Karpas-422 (cell line): Measurements from ENCODE around the gene RNF157. TPM values are rescaled to one million over a fixed set of nuclear protein-coding genes. Genes with fewer than 3 reads are reported as not detected.
"Not testable (repeated sequence)": the region's sequence is repeated elsewhere in the genome, so short reads cannot be mapped to it uniquely, and the experiment has no call there.

ENCODE experiments used
- DNase-seq: peaks from one replicate; pipeline ENCODE4 v3.0.0-alpha.2; 2015
- H2AFZ ChIP-seq: fragments of 200-600 bp; sonication (generic); 2 replicates; pipeline ENCODE4 v1.6.1; 2014; ENCODE audit warnings: antibody characterized with exemption, low read length, mixed read lengths
- H3K27ac ChIP-seq: fragments of 200-600 bp; sonication (generic); 2 replicates; pipeline ENCODE4 v1.5.1; 2014; ENCODE audit warnings: mild to moderate bottlenecking, low read length, moderate library complexity
- H3K27me3 ChIP-seq: fragments of 200-600 bp; sonication (generic); 2 replicates; pipeline ENCODE4 v1.6.1; 2014; ENCODE audit warnings: low read length, mixed read lengths
- H3K36me3 ChIP-seq: fragments of 200-600 bp; sonication (generic); 2 replicates; pipeline ENCODE4 v1.6.1; 2014; ENCODE audit warnings: low read length, mixed read lengths; ENCODE audit not compliant: insufficient read depth
- H3K4me1 ChIP-seq: fragments of 200-600 bp; sonication (generic); 2 replicates; pipeline ENCODE4 v1.6.1; 2014; ENCODE audit warnings: mild to moderate bottlenecking, low read length, mixed read lengths
- H3K4me2 ChIP-seq: fragments of 200-600 bp; sonication (generic); 2 replicates; pipeline ENCODE4 v1.6.1; 2014; ENCODE audit warnings: low read length, low read depth, mild to moderate bottlenecking; ENCODE audit not compliant: poor library complexity, severe bottlenecking
- H3K4me3 ChIP-seq: fragments of 200-600 bp; sonication (generic); 2 replicates; pipeline ENCODE4 v1.5.1; 2014; ENCODE audit warnings: mild to moderate bottlenecking, antibody characterized with exemption, low read length, mixed read lengths
- H3K79me2 ChIP-seq: fragments of 200-600 bp; sonication (generic); 2 replicates; pipeline ENCODE4 v1.6.1; 2014; ENCODE audit warnings: mild to moderate bottlenecking, low read length, mixed read lengths
- H3K9ac ChIP-seq: fragments of 200-600 bp; sonication (generic); 2 replicates; pipeline ENCODE4 v1.6.0; 2014; ENCODE audit warnings: low read length
- H3K9me2 ChIP-seq: fragments of 200-600 bp; sonication (generic), shearing (Covaris generic); replicated peaks from 2 replicates; pipeline ENCODE4 v1.6.0; 2014; ENCODE audit warnings: mild to moderate bottlenecking, low read length, moderate library complexity; ENCODE audit not compliant: insufficient read depth
- H3K9me3 ChIP-seq: fragments of 300-700, 200-600 bp; sonication (generic); 2 replicates; pipeline ENCODE4 v1.6.1; 2014; ENCODE audit warnings: low read length, mixed read lengths
- H4K20me1 ChIP-seq: fragments of 200-600 bp; sonication (generic); 2 replicates; pipeline ENCODE4 v1.6.1; 2014; ENCODE audit warnings: mild to moderate bottlenecking, antibody characterized with exemption, low read length, low read depth; ENCODE audit not compliant: insufficient read depth
- total RNA-seq: library from RNA; depleted of rRNA; stranded (reverse); fragments of >200 nt; shearing (Covaris generic); gene quantifications from 2 replicates; pipeline ENCODE4 v1.2.3, GENCODE V29; 2014; ENCODE audit warnings: low replicate concordance

The RNF157 gene
- total RNA-seq, 1 experiment from 2014 or later: not detected

- no peaks in the 10 kb centered on the region for H3K4me1 ChIP-seq
- no peak overlapping the region for H2AFZ ChIP-seq
Measured at GRCh38 chr17:76213491-76213890, 26.8 kb downstream of the RNF157 start.

DNA sequence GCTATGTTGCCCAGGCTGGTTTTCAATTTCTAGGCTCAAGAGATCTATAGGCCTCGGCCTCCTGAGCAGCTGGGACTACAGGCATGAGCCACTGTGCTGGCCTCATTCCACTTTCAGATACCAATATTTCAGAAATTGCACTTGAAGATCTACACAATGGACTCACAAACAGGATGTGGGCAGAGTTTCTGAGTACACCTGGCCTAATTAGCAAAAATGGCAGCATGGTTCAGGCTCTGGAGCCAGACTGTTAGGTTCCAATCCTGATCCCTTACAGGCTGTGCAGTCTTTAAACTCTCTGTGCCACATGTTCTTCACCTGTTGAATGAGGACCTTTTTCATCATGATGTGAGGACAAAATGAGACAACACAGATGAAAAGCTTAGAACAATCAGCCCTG, 32.2 kb downstream of the RNF157 start:
- no peak overlapping the region for H3K4me2 ChIP-seq
- H4K20me1 ChIP-seq: no peaks in the 10 kb centered on the region
- H3K36me3 ChIP-seq: no peaks in the 10 kb centered on the region
- no peaks in the 10 kb centered on the region for H3K9me2 ChIP-seq
- no peak overlapping the region for H3K4me3 ChIP-seq
- H3K9ac ChIP-seq: no peak overlapping the region
- no peak overlapping the region for H2AFZ ChIP-seq
- H3K9me3 ChIP-seq: no peaks in the 10 kb centered on the region
- no peak for DNase-seq
- H3K79me2 ChIP-seq: no peaks in the 10 kb centered on the region
- no peaks in the 10 kb centered on the region for H3K27me3 ChIP-seq
- H3K4me1 ChIP-seq: no peaks in the 10 kb centered on the region
- H3K27ac ChIP-seq: no peak overlapping the region

More at GRCh38 chr17:76213491-76213890, 26.8 kb downstream of the RNF157 start:
- Histone ChIP-seq H3K9me2 (no peaks in the 10 kb centered on the region), H3K9ac (no peak overlapping the region), H3K4me2 (no peak overlapping the region), H4K20me1 (no peaks in the 10 kb centered on the region), H3K9me3 (no peaks in the 10 kb centered on the region), H3K36me3 (no peaks in the 10 kb centered on the region), H3K27me3 (no peaks in the 10 kb centered on the region), H3K27ac (no peak overlapping the region), H3K4me3 (no peak overlapping the region), H3K79me2 (no peaks in the 10 kb centered on the region)
- no peak for DNase-seq

GRCh38 chr17:76207275-76208059, 32.8 kb downstream of the RNF157 start:
- no peaks in the 10 kb centered on the region for H3K27me3 ChIP-seq
- no peaks in the 10 kb centered on the region for H3K36me3 ChIP-seq
- no peak overlapping the region for H3K27ac ChIP-seq
- H3K4me2 ChIP-seq: no peak overlapping the region
- H3K9me2 ChIP-seq: no peaks in the 10 kb centered on the region
- H4K20me1 ChIP-seq: no peaks in the 10 kb centered on the region
- H3K4me1 ChIP-seq: no peaks in the 10 kb centered on the region
- no peaks in the 10 kb centered on the region for H3K79me2 ChIP-seq
- H2AFZ ChIP-seq: no peak overlapping the region
- no peak overlapping the region for H3K9ac ChIP-seq
- H3K4me3 ChIP-seq: no peak overlapping the region
- no peaks in the 10 kb centered on the region for H3K9me3 ChIP-seq
- DNase-seq: no peak

GRCh38 chr17:76205542-76206144, 34.6 kb downstream of the RNF157 start:
- not testable (repeated sequence) for H3K27ac ChIP-seq, DNase-seq, H4K20me1 ChIP-seq

GRCh38 chr17:76204277-76204676, 36.0 kb downstream of the RNF157 start:
- Histone ChIP-seq H3K9me2 (no peaks in the 10 kb centered on the region), H3K27me3 (no peaks in the 10 kb centered on the region), H3K4me2 (no peak overlapping the region), H3K36me3 (no peaks in the 10 kb centered on the region), H3K4me1 (no peaks in the 10 kb centered on the region), H3K9me3 (no peaks in the 10 kb centered on the region), H2AFZ (no peak overlapping the region), H4K20me1 (no peaks in the 10 kb centered on the region), H3K79me2 (no peaks in the 10 kb centered on the region), H3K27ac (no peak overlapping the region), H3K4me3 (no peak overlapping the region), H3K9ac (no peak overlapping the region)
- no peak for DNase-seq

More at GRCh38 chr17:76205542-76206144, 34.6 kb downstream of the RNF157 start:
- not testable (repeated sequence) for H3K4me2 ChIP-seq, H3K79me2 ChIP-seq, H3K27me3 ChIP-seq, H2AFZ ChIP-seq, H3K9me2 ChIP-seq, H3K9ac ChIP-seq, H3K4me1 ChIP-seq, H3K4me3 ChIP-seq, H3K9me3 ChIP-seq, H3K36me3 ChIP-seq

DNA sequence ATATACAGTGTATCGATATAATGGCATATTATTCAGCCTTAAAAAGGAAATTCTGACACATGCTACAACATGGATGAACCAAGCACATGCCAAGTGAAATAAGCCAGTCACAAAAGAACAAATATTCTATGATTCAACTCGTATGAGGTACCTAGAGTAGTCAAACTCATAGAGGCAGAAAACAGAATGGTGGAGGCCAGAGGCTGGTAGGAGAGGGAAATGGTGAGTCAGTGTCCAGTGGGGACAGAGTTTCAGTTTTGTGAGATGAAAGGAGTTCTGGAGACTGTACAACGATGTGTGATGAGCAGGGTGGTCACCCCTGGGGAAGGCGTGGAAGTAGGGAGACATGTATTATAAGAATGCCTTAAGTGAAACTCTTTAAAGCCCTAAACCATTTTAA, 39.9 kb downstream of the RNF157 start:
- no peaks in the 10 kb centered on the region for H3K9me2 ChIP-seq
- H3K4me3 ChIP-seq: no peak overlapping the region
- no peak overlapping the region for H3K9ac ChIP-seq
- H3K27me3 ChIP-seq: no peaks in the 10 kb centered on the region
- no peaks in the 10 kb centered on the region for H3K79me2 ChIP-seq
- no peaks in the 10 kb centered on the region for H3K36me3 ChIP-seq
- H4K20me1 ChIP-seq: no peaks in the 10 kb centered on the region
- no peak for DNase-seq
- H3K9me3 ChIP-seq: no peaks in the 10 kb centered on the region
- no peak overlapping the region for H2AFZ ChIP-seq
- no peak overlapping the region for H3K27ac ChIP-seq
- H3K4me1 ChIP-seq: no peaks in the 10 kb centered on the region
- no peak overlapping the region for H3K4me2 ChIP-seq

GRCh38 chr17:76199469-76199868, 40.8 kb downstream of the RNF157 start:
- Histone ChIP-seq H3K4me2 (no peak overlapping the region), H3K27me3 (no peaks in the 10 kb centered on the region), H3K36me3 (no peaks in the 10 kb centered on the region), H3K4me1 (no peaks in the 10 kb centered on the region), H4K20me1 (no peaks in the 10 kb centered on the region), H3K27ac (no peak overlapping the region), H3K9me2 (no peaks in the 10 kb centered on the region), H3K79me2 (no peaks in the 10 kb centered on the region), H3K4me3 (no peak overlapping the region), H3K9ac (no peak overlapping the region), H2AFZ (no peak overlapping the region), H3K9me3 (no peaks in the 10 kb centered on the region)
- no peak for DNase-seq

- H3K4me3 ChIP-seq: no peak overlapping the region
- H3K9ac ChIP-seq: no peak overlapping the region
- no peaks in the 10 kb centered on the region for H3K4me1 ChIP-seq
- H3K9me2 ChIP-seq: no peaks in the 10 kb centered on the region
- H3K4me2 ChIP-seq: no peak overlapping the region
- no peaks in the 10 kb centered on the region for H3K36me3 ChIP-seq
- H3K9me3 ChIP-seq: no peaks in the 10 kb centered on the region
- no peaks in the 10 kb centered on the region for H4K20me1 ChIP-seq
- no peaks in the 10 kb centered on the region for H3K27me3 ChIP-seq
- no peaks in the 10 kb centered on the region for H3K79me2 ChIP-seq
- no peak for DNase-seq
- H2AFZ ChIP-seq: no peak overlapping the region
- no peak overlapping the region for H3K27ac ChIP-seq
Measured at GRCh38 chr17:76198702-76199101, 41.6 kb downstream of the RNF157 start.
